K562 (cell line): Measurements from ENCODE around the gene ENKD1. TPM values are rescaled to one million over a fixed set of nuclear protein-coding genes. Genes with fewer than 3 reads are reported as not detected.

ENCODE experiments used
- CTCF ChIP-seq, 3 experiments: IDR thresholded peaks in 2 of 3; conservative IDR thresholded peaks in 1 of 3; 2 replicates each; pipeline ENCODE4 v1.5.1; 2011 to 2012; ENCODE audit warnings: low read length in 3 of 3, mild to moderate bottlenecking in 3 of 3, control low read depth in 2 of 3, improper control_type of control experiment in 1 of 3, inconsistent platforms in 1 of 3, low read depth in 1 of 3, mixed read lengths in 1 of 3, moderate library complexity in 1 of 3; ENCODE audit not compliant: insufficient read depth in 2 of 3
- DPF2 ChIP-seq: fragments of 450-650 bp; IDR thresholded peaks from 2 replicates; pipeline ENCODE4 v1.6.1; 2016
- GATAD2A ChIP-seq: fragments of 450-650 bp; IDR thresholded peaks from 2 replicates; pipeline ENCODE4 v1.6.1; 2017
- HDAC6 ChIP-seq: IDR thresholded peaks from 2 replicates; pipeline ENCODE4 v1.6.1; 2012; ENCODE audit warnings: low read depth, mild to moderate bottlenecking, control low read depth, inconsistent platforms, low read length, moderate library complexity
- HMG20B ChIP-seq: fragments of 250-450 bp; sonication (Bioruptor Pico); IDR thresholded peaks from 2 replicates; pipeline ENCODE4 v1.5.0; 2021; ENCODE audit warnings: mild to moderate bottlenecking
- MAZ ChIP-seq, 2 experiments: fragments of 450-650 bp in 1 of 2; sonication (generic) in 1 of 2; formaldehyde crosslinking; IDR thresholded peaks in 1 of 2; conservative IDR thresholded peaks in 1 of 2; 2 replicates each; pipeline versions ENCODE4 v1.4.0 to v1.5.0; 2020; ENCODE audit warnings: mild to moderate bottlenecking in 1 of 2, missing genetic modification reagents in 1 of 2
- MBD2 ChIP-seq: sonication (generic); IDR thresholded peaks from 2 replicates; pipeline ENCODE4 v1.6.1; 2016; ENCODE audit warnings: low read depth, borderline replicate concordance
- MNT ChIP-seq, 2 experiments: fragments of 450-650 bp; conservative IDR thresholded peaks; 2 replicates each; pipeline ENCODE4 v1.6.1; 2017; ENCODE audit warnings: mild to moderate bottlenecking in 2 of 2, moderate library complexity in 2 of 2
- MYC ChIP-seq, 2 experiments: fragments of 250-450 bp in 1 of 2; sonication (Bioruptor Pico) in 1 of 2; IDR thresholded peaks; 2 replicates each; pipeline versions ENCODE4 v1.5.1 to v1.6.1; 2012 to 2021; ENCODE audit warnings: low read depth in 2 of 2, borderline replicate concordance in 1 of 2, improper control_type of control experiment in 1 of 2, low read length in 1 of 2, mild to moderate bottlenecking in 1 of 2, moderate library complexity in 1 of 2
- NR2F6 ChIP-seq: fragments of 450-650 bp; formaldehyde crosslinking; IDR thresholded peaks from 2 replicates; pipeline ENCODE4 v1.4.0; 2020; ENCODE audit warnings: mild to moderate bottlenecking
- RBM39 ChIP-seq: fragments of 200-400 bp; formaldehyde crosslinking; optimal IDR thresholded peaks from 2 replicates; pipeline ENCODE3; 2018; ENCODE audit warnings: low read depth, low read length
- REST ChIP-seq, 2 experiments: fragments of 450-650 bp; formaldehyde crosslinking in 1 of 2; IDR thresholded peaks; 2 replicates each; pipeline versions ENCODE4 v1.4.0 to v1.6.1; 2014 to 2020; ENCODE audit warnings: mild to moderate bottlenecking in 2 of 2, borderline replicate concordance in 1 of 2, low read depth in 1 of 2
- SNIP1 ChIP-seq: fragments of 450-650 bp; IDR thresholded peaks from 2 replicates; pipeline ENCODE4 v1.7.1; 2017; ENCODE audit warnings: low read depth, mild to moderate bottlenecking
- TCF3 ChIP-seq: sonication (generic); formaldehyde crosslinking; IDR thresholded peaks from 2 replicates; pipeline ENCODE4 v1.4.0; 2020; ENCODE audit warnings: mild to moderate bottlenecking, missing genetic modification reagents
- ZNF696 ChIP-seq: fragments of 250-450 bp; sonication (Bioruptor Pico); conservative IDR thresholded peaks from 2 replicates; pipeline ENCODE4 v1.4.0; 2020; ENCODE audit warnings: mild to moderate bottlenecking, moderate library complexity
- polyA plus RNA-seq, 8 experiments: library from polyadenylated mRNA; depleted of rRNA in 4 of 8; stranded (reverse) in 5 of 8; unstranded in 3 of 8; fragments of >200 nt; fragmentation: Nextera tagmentation in 2 of 8; fragmentation: Illumina TruSeq in 1 of 8; extraction: Ambion mirVana in 2 of 8; extraction: Trizol in 1 of 8; gene quantifications; 2 replicates each; pipeline versions ENCODE4 v1.2.1 to v1.2.3, GENCODE V29; 2011 to 2014; ENCODE audit warnings: inconsistent platforms in 1 of 8, missing spikeins in 1 of 8
- total RNA-seq, 7 experiments: library from RNA; depleted of rRNA in 6 of 7; stranded (reverse); fragments of >200 nt in 6 of 7; fragmentation: Illumina TruSeq in 2 of 7; extraction: Trizol in 2 of 7; gene quantifications; 2 replicates each; pipeline versions ENCODE4 v1.2.1 to v1.2.3, GENCODE V29; 2011 to 2021; ENCODE audit warnings: low replicate concordance in 1 of 7

The ENKD1 gene
- total and polyA plus RNA-seq, 9 of the 15 experiments (the other 6 are each of a cell fraction or from before 2014, with no cell fraction given), result 1.1 to 26.9 (median 8.3) TPM

GRCh38 chr16:67672739-67673662 is 6.5 kb upstream of the ENKD1 start (continued):
- peak; percentile 83; the same call in 1 of the 2 replicates for TF ChIP-seq REST (IDR thresholded peaks at IDR 0.05; ENCODE audit: borderline replicate concordance)
- TF ChIP-seq REST (CRISPR knock-in tag; IDR thresholded peaks at IDR 0.05; ENCODE audit: low read depth), result no peak
- TF ChIP-seq GATAD2A, result no peak
- TF ChIP-seq ZNF696 (CRISPR knock-in tag), result no peak
- 0 out of 2 replicates have a peak, but pooled peaks have one; percentile 19 for TF ChIP-seq MYC (IDR thresholded peaks at IDR 0.05; ENCODE audit: low read depth, low read length)
- TF ChIP-seq MYC (CRISPR knock-in tag; IDR thresholded peaks at IDR 0.05; ENCODE audit: borderline replicate concordance, low read depth), result no peak
- TF ChIP-seq MNT (conservative IDR thresholded peaks at IDR 0.05), result no peak
- no peak for TF ChIP-seq DPF2
- no peak for TF ChIP-seq SNIP1
- TF ChIP-seq MAZ (CRISPR knock-in tag; conservative IDR thresholded peaks at IDR 0.05 in 1 of 2, IDR thresholded peaks at IDR 0.05 in 1 of 2), result peak in 1 of 2 experiments; percentile 39; a peak in 1 of 4 replicates
- no peak for TF ChIP-seq RBM39
- TF ChIP-seq CTCF (IDR thresholded peaks at IDR 0.05 in 2 of 3, conservative IDR thresholded peaks at IDR 0.05 in 1 of 3; ENCODE audit: insufficient read depth in 2 of 3, low read depth in 1 of 3, low read length in 3 of 3), result peak; percentile 83 to 94 (median 93)
- no peak for TF ChIP-seq HMG20B (CRISPR knock-in tag)
- no peak for TF ChIP-seq TCF3
- TF ChIP-seq HDAC6, result no peak
- no peak for TF ChIP-seq MBD2
- no peak for TF ChIP-seq NR2F6 (CRISPR knock-in tag)
